ENCODE data around the gene PLEKHA4.

PLEKHA4 gene

GRCh38 chr19:48826606-48827020, 41.8 kb downstream of the PLEKHA4 start:
- DNase-seq (ENCODE audit: low read depth) = no peak

- DNase-seq (ENCODE audit: low read depth) = no peak
Observed at GRCh38 chr19:48822514-48822913, 45.9 kb downstream of the PLEKHA4 start.

- no peak for DNase-seq (ENCODE audit: low read depth)
Observed at GRCh38 chr19:48821633-48822032, 46.8 kb downstream of the PLEKHA4 start.

- no peak for DNase-seq (ENCODE audit: low read depth)
Observed at GRCh38 chr19:48819366-48819816, 49.0 kb downstream of the PLEKHA4 start.

- DNase-seq (ENCODE audit: low read depth) = no peak
Observed at GRCh38 chr19:48818234-48818820, 50.1 kb downstream of the PLEKHA4 start.

- no peak for DNase-seq (ENCODE audit: low read depth)
Observed at GRCh38 chr19:48817585-48818124, 50.8 kb downstream of the PLEKHA4 start.

GRCh38 chr19:48815870-48816501, 52.4 kb downstream of the PLEKHA4 start:
- DNase-seq (ENCODE audit: low read depth) = no peak

- no peak for DNase-seq (ENCODE audit: low read depth)
Observed at GRCh38 chr19:48814895-48815294, 53.5 kb downstream of the PLEKHA4 start.

GRCh38 chr19:48813123-48813913, 55.1 kb downstream of the PLEKHA4 start:
- no peak for DNase-seq (ENCODE audit: low read depth)

GRCh38 chr19:48812094-48812929, 56.1 kb downstream of the PLEKHA4 start:
- peak; percentile 30 for DNase-seq (ENCODE audit: low read depth)

GRCh38 chr19:48810151-48810550, 58.3 kb downstream of the PLEKHA4 start:
- DNase-seq (ENCODE audit: low read depth) = no peak

GRCh38 chr19:48807590-48808308, 60.7 kb downstream of the PLEKHA4 start:
- DNase-seq (ENCODE audit: low read depth) = no peak

GRCh38 chr19:48806818-48807589, 61.4 kb downstream of the PLEKHA4 start:
- no peak for DNase-seq (ENCODE audit: low read depth)

GRCh38 chr19:48806518-48806817, 61.9 kb downstream of the PLEKHA4 start:
- DNase-seq (ENCODE audit: low read depth) = peak; percentile 22

- DNase-seq (ENCODE audit: low read depth) = no peak
Observed at GRCh38 chr19:48805452-48805851, 63.0 kb downstream of the PLEKHA4 start.

- no peak for DNase-seq (ENCODE audit: low read depth)
Observed at GRCh38 chr19:48804496-48804895, 63.9 kb downstream of the PLEKHA4 start.

- DNase-seq (ENCODE audit: low read depth) = no peak
Observed at GRCh38 chr19:48802623-48803022, 65.8 kb downstream of the PLEKHA4 start.

- no peak for DNase-seq (ENCODE audit: low read depth)
Observed at GRCh38 chr19:48799358-48800300, 68.8 kb downstream of the PLEKHA4 start.

GRCh38 chr19:48798937-48799336, 69.5 kb downstream of the PLEKHA4 start:
- no peak for DNase-seq (ENCODE audit: low read depth)

- DNase-seq (ENCODE audit: low read depth) = no peak
Observed at GRCh38 chr19:48797103-48797502, 71.3 kb downstream of the PLEKHA4 start.

Measured in stimulated activated CD4-positive, alpha-beta T cell treated with anti-CD3 and anti-CD28 coated beads, Interleukin-2, amount 100 ng/mL, for 4 hours (primary cell).